ENCODE data around the gene CCDC14.
A peak's percentile ranks its signal among the peaks of the same experiment; 100 is the strongest.
"Not testable (repeated sequence)": the region's sequence is repeated elsewhere in the genome, so short reads cannot be mapped to it uniquely, and the experiment has no call there.

CCDC14 gene

GRCh38 chr3:123899300-123899865 lies 61.6 kb downstream of the CCDC14 start:
- DNase-seq (ENCODE audit: low read depth in 2 of 2) = no peak

GRCh38 chr3:123893012-123893411 lies 68.0 kb downstream of the CCDC14 start:
- DNase-seq (ENCODE audit: low read depth in 2 of 2) = no peak

GRCh38 chr3:123892195-123892594 lies 68.8 kb downstream of the CCDC14 start:
- DNase-seq (ENCODE audit: low read depth in 2 of 2) = no peak

GRCh38 chr3:123890991-123891390 lies 70.0 kb downstream of the CCDC14 start:
- DNase-seq (ENCODE audit: low read depth in 2 of 2) = not testable (repeated sequence)

- not testable (repeated sequence) for DNase-seq (ENCODE audit: low read depth in 2 of 2)
Measured at GRCh38 chr3:123890162-123890561, 70.9 kb downstream of the CCDC14 start.

GRCh38 chr3:123884993-123885392 lies 76.0 kb downstream of the CCDC14 start:
- no peak for DNase-seq (ENCODE audit: low read depth in 2 of 2)

- DNase-seq (ENCODE audit: low read depth in 2 of 2) = peak; percentile 41 to 43
Measured at GRCh38 chr3:123884203-123884831, 76.7 kb downstream of the CCDC14 start, which contains the start of gene MYLK. Gene MYLK, minus strand, starts transcription at chr3:123884332. Its CDS starts 90,491 bp downstream, at chr3:123793841.

GRCh38 chr3:123883701-123884202 lies 77.3 kb downstream of the CCDC14 start:
- DNase-seq (ENCODE audit: low read depth in 2 of 2) = no peak

- no peak for DNase-seq (ENCODE audit: low read depth in 2 of 2)
Measured at GRCh38 chr3:123883111-123883510, 77.9 kb downstream of the CCDC14 start.

GRCh38 chr3:123881771-123882170 lies 79.3 kb downstream of the CCDC14 start:
- no peak for DNase-seq (ENCODE audit: low read depth in 2 of 2)

- DNase-seq (ENCODE audit: low read depth in 2 of 2) = no peak
Measured at GRCh38 chr3:123880998-123881561, 79.9 kb downstream of the CCDC14 start.

GRCh38 chr3:123878807-123879206 lies 82.2 kb downstream of the CCDC14 start:
- no peak for DNase-seq (ENCODE audit: low read depth in 2 of 2)

- no peak for DNase-seq (ENCODE audit: low read depth in 2 of 2)
Measured at GRCh38 chr3:123877965-123878364, 83.1 kb downstream of the CCDC14 start.

- DNase-seq (ENCODE audit: low read depth in 2 of 2) = no peak
Measured at GRCh38 chr3:123877466-123877865, 83.6 kb downstream of the CCDC14 start.

GRCh38 chr3:123876858-123877257 lies 84.2 kb downstream of the CCDC14 start:
- DNase-seq (ENCODE audit: low read depth in 2 of 2) = no peak

- DNase-seq (ENCODE audit: low read depth in 2 of 2) = no peak
Measured at GRCh38 chr3:123872621-123873020, 88.4 kb downstream of the CCDC14 start.

GRCh38 chr3:123871946-123872345 lies 89.1 kb downstream of the CCDC14 start:
- no peak for DNase-seq (ENCODE audit: low read depth in 2 of 2)

- no peak for DNase-seq (ENCODE audit: low read depth in 2 of 2)
Measured at GRCh38 chr3:123870033-123870432, 91.0 kb downstream of the CCDC14 start.

- DNase-seq (ENCODE audit: low read depth in 2 of 2) = no peak
Measured at GRCh38 chr3:123869165-123869564, 91.9 kb downstream of the CCDC14 start.

GRCh38 chr3:123864706-123865105 lies 96.3 kb downstream of the CCDC14 start:
- DNase-seq (ENCODE audit: low read depth in 2 of 2) = no peak
